CD8-positive, alpha-beta memory T cell (primary cell): ENCODE results near the gene NOL4L. TPM values are rescaled to one million over a fixed set of nuclear protein-coding genes. Genes with fewer than 3 reads are reported as not detected.

ENCODE experiments used
- CTCF ChIA-PET: fragments of 350-600 bp; sonication (Branson Sonifier 250); formaldehyde crosslinking; loops from one replicate; lab custom pipeline; 2021; ENCODE audit warnings: antibody characterized with exemption; lab: Charles Lee
- POLR2A ChIA-PET: fragments of 350-600 bp; sonication (Branson Sonifier 250); formaldehyde crosslinking; loops from one replicate; lab custom pipeline; 2021; ENCODE audit warnings: antibody characterized with exemption; lab: Charles Lee
- DNase-seq, 5 donors: peaks; one replicate each; pipeline versions ENCODE4 v3.0.0 to v3.0.0-alpha.2; 2020 to 2022; ENCODE audit warnings: mixed read lengths in 1 of 5
- H3K27ac ChIP-seq: one replicate; pipeline ENCODE4 v1.7.0; 2013; ENCODE audit warnings: low read depth, mild to moderate bottlenecking, low read length, moderate library complexity
- H3K27me3 ChIP-seq: 2 replicates; pipeline ENCODE4 v1.7.0; 2013; ENCODE audit warnings: low read length, mild to moderate bottlenecking; ENCODE audit not compliant: insufficient read depth, poor library complexity, severe bottlenecking
- H3K36me3 ChIP-seq: 2 replicates; pipeline ENCODE4 v1.7.0; 2013; ENCODE audit warnings: mild to moderate bottlenecking, low read length, moderate library complexity; ENCODE audit not compliant: insufficient read depth
- H3K4me1 ChIP-seq: 2 replicates; pipeline ENCODE4 v1.7.0; 2013; ENCODE audit warnings: mild to moderate bottlenecking, low read length, moderate library complexity; ENCODE audit not compliant: insufficient read depth
- H3K4me3 ChIP-seq: 2 replicates; pipeline ENCODE4 v1.7.0; 2013; ENCODE audit warnings: mild to moderate bottlenecking, low read length
- H3K9me3 ChIP-seq: 2 replicates; pipeline ENCODE4 v1.7.0; 2013; ENCODE audit warnings: mild to moderate bottlenecking, low read length
- H3K27ac Mint-ChIP-seq, 8 donors: one replicate each; pipeline ENCODE4 v1.8.0; 2020 to 2021; ENCODE audit warnings: mixed read lengths in 8 of 8, mild to moderate bottlenecking in 6 of 8, inconsistent platforms in 3 of 8, moderate library complexity in 3 of 8
- H3K27me3 Mint-ChIP-seq, 2 donors: one replicate each; pipeline ENCODE4 v1.8.0; 2020 to 2021; ENCODE audit warnings: mixed read lengths in 2 of 2, mild to moderate bottlenecking in 1 of 2, moderate library complexity in 1 of 2
- H3K36me3 Mint-ChIP-seq, 3 donors: one replicate each; pipeline ENCODE4 v1.8.0; 2020 to 2021; ENCODE audit warnings: mixed read lengths in 3 of 3, inconsistent platforms in 1 of 3, mild to moderate bottlenecking in 1 of 3
- H3K4me1 Mint-ChIP-seq, 3 donors: one replicate each; pipeline ENCODE4 v1.8.0; 2020 to 2021; ENCODE audit warnings: mixed read lengths in 3 of 3, inconsistent platforms in 1 of 3, mild to moderate bottlenecking in 1 of 3
- H3K4me3 Mint-ChIP-seq, 7 donors: one replicate each; pipeline ENCODE4 v1.8.0; 2020 to 2021; ENCODE audit warnings: mixed read lengths in 7 of 7, mild to moderate bottlenecking in 6 of 7, moderate library complexity in 4 of 7, inconsistent platforms in 2 of 7
- H3K9me3 Mint-ChIP-seq, 5 donors: one replicate each; pipeline ENCODE4 v1.8.0; 2020 to 2022; ENCODE audit warnings: mixed read lengths in 5 of 5, mild to moderate bottlenecking in 3 of 5, moderate library complexity in 2 of 5, inconsistent platforms in 1 of 5
- polyA plus RNA-seq: library from polyadenylated mRNA; unstranded; fragments of 300-500 nt; fragmentation: Illumina TruSeq; gene quantifications from one replicate; pipeline ENCODE4 v1.2.3, GENCODE V29; 2021
- total RNA-seq, 2 experiments: library from RNA; stranded (reverse); gene quantifications; one replicate each; pipeline ENCODE4 v1.2.3, GENCODE V29; 2021

The NOL4L gene
- total and polyA plus RNA-seq, 3 experiments from 2014 or later: 15.4 to 19.8 (median 15.8) TPM

- Histone ChIP-seq H3K27ac (no peak overlapping the region), H3K27me3 (no peaks in the 10 kb centered on the region), H3K36me3 (no peaks in the 10 kb centered on the region), H3K4me3 (no peak overlapping the region), H3K9me3 (no peaks in the 10 kb centered on the region), H3K4me1 (no peaks in the 10 kb centered on the region)
- ChIA-PET CTCF (interaction anchor here (0.7 to 0.8 kb wide), 2 partner anchors 19 to 20 kb away, joined by 3 read pairs; no protein-coding TSS in a partner anchor), POLR2A (no interaction called here)
- Mint-ChIP-seq H3K36me3 (peaks cover 0 to 32% (median 0%) of the 10 kb centered on the region in 3 donors), H3K27me3 (peaks cover 0 to 2% of the 10 kb centered on the region in 2 donors), H3K4me1 (peaks cover 0 to 10% (median 5%) of the 10 kb centered on the region in 3 donors), H3K4me3 (no peak overlapping the region), H3K27ac (peak overlapping the region in 2 of 8 donors; percentile 56 to 71), H3K9me3 (no peaks in the 10 kb centered on the region)
- no peak for DNase-seq
Observed at GRCh38 chr20:32465092-32465900, 119.8 kb downstream of the NOL4L start.

- no peaks in the 10 kb centered on the region for H3K36me3 ChIP-seq
- Mint-ChIP-seq H3K27ac (peak overlapping the region in 2 of 8 donors; percentile 3 to 71), H3K4me3 (no peak overlapping the region), H3K36me3 (peaks cover 0 to 34% (median 0%) of the 10 kb centered on the region in 3 donors), H3K4me1 (peaks cover 0 to 10% (median 7%) of the 10 kb centered on the region in 3 donors), H3K27me3 (peaks cover 0 to 2% of the 10 kb centered on the region in 2 donors), H3K9me3 (no peaks in the 10 kb centered on the region)
- H3K27me3 ChIP-seq: no peaks in the 10 kb centered on the region
- DNase-seq: no peak
- no peaks in the 10 kb centered on the region for H3K4me1 ChIP-seq
- no peak overlapping the region for H3K27ac ChIP-seq
- H3K4me3 ChIP-seq: no peak overlapping the region
- ChIA-PET CTCF (no interaction called here), POLR2A (no interaction called here)
- no peaks in the 10 kb centered on the region for H3K9me3 ChIP-seq
Observed at GRCh38 chr20:32464401-32465091, 120.6 kb downstream of the NOL4L start.

- ChIA-PET CTCF (no interaction called here), POLR2A (no interaction called here)
- Mint-ChIP-seq H3K27ac (no peak overlapping the region), H3K27me3 (peaks cover 0 to 2% of the 10 kb centered on the region in 2 donors), H3K9me3 (no peaks in the 10 kb centered on the region), H3K4me1 (peaks cover 0 to 10% (median 4%) of the 10 kb centered on the region in 3 donors), H3K4me3 (no peak overlapping the region), H3K36me3 (peaks cover 0 to 32% (median 0%) of the 10 kb centered on the region in 3 donors)
- DNase-seq: no peak
- Histone ChIP-seq H3K9me3 (no peaks in the 10 kb centered on the region), H3K4me3 (no peak overlapping the region), H3K4me1 (no peaks in the 10 kb centered on the region), H3K27ac (no peak overlapping the region), H3K27me3 (no peaks in the 10 kb centered on the region), H3K36me3 (no peaks in the 10 kb centered on the region)
Observed at GRCh38 chr20:32463642-32464400, 121.3 kb downstream of the NOL4L start.

GRCh38 chr20:32462900-32463641 lies 122.1 kb downstream of the NOL4L start:
- Mint-ChIP-seq H3K27ac (peak overlapping the region in 3 of 8 donors; percentile 56 to 87 (median 61)), H3K9me3 (no peaks in the 10 kb centered on the region), H3K4me3 (no peak overlapping the region), H3K27me3 (peaks cover 0 to 2% of the 10 kb centered on the region in 2 donors), H3K36me3 (peaks cover 0 to 39% (median 0%) of the 10 kb centered on the region in 3 donors), H3K4me1 (peaks cover 0 to 17% (median 8%) of the 10 kb centered on the region in 3 donors)
- CTCF ChIA-PET: no interaction called here
- no peak overlapping the region for H3K27ac ChIP-seq
- H3K4me1 ChIP-seq: no peaks in the 10 kb centered on the region
- POLR2A ChIA-PET: no interaction called here
- DNase-seq: no peak
- no peaks in the 10 kb centered on the region for H3K9me3 ChIP-seq
- H3K27me3 ChIP-seq: no peaks in the 10 kb centered on the region
- H3K4me3 ChIP-seq: no peak overlapping the region
- H3K36me3 ChIP-seq: no peaks in the 10 kb centered on the region

- CTCF ChIA-PET: interaction anchor here (0.6 kb wide), 1 partner anchor 472 kb away, joined by 3 read pairs; no protein-coding TSS in a partner anchor
- Mint-ChIP-seq H3K36me3 (peaks cover 0 to 42% (median 0%) of the 10 kb centered on the region in 3 donors), H3K9me3 (no peaks in the 10 kb centered on the region), H3K27ac (peak overlapping the region in 3 of 8 donors; percentile 21 to 77 (median 32)), H3K4me1 (peaks cover 0 to 17% (median 10%) of the 10 kb centered on the region in 3 donors), H3K4me3 (no peak overlapping the region), H3K27me3 (peaks cover 0 to 2% of the 10 kb centered on the region in 2 donors)
- Histone ChIP-seq H3K4me3 (no peak overlapping the region), H3K4me1 (no peaks in the 10 kb centered on the region), H3K27me3 (no peaks in the 10 kb centered on the region), H3K36me3 (no peaks in the 10 kb centered on the region), H3K9me3 (no peaks in the 10 kb centered on the region), H3K27ac (no peak overlapping the region)
- POLR2A ChIA-PET: no interaction called here
- DNase-seq: no peak
Observed at GRCh38 chr20:32461836-32462600, 123.1 kb downstream of the NOL4L start.

GRCh38 chr20:32460683-32461320 lies 124.3 kb downstream of the NOL4L start:
- Histone ChIP-seq H3K36me3 (no peaks in the 10 kb centered on the region), H3K9me3 (no peaks in the 10 kb centered on the region), H3K4me3 (no peak overlapping the region), H3K27ac (no peak overlapping the region), H3K27me3 (no peaks in the 10 kb centered on the region), H3K4me1 (no peaks in the 10 kb centered on the region)
- Mint-ChIP-seq H3K4me1 (peaks cover 0 to 17% (median 10%) of the 10 kb centered on the region in 3 donors), H3K27me3 (peaks cover 0 to 2% of the 10 kb centered on the region in 2 donors), H3K4me3 (no peak overlapping the region), H3K9me3 (no peaks in the 10 kb centered on the region), H3K36me3 (peaks cover 0 to 46% (median 0%) of the 10 kb centered on the region in 3 donors), H3K27ac (peak overlapping the region in 1 of 8 donors; percentile 64)
- ChIA-PET POLR2A (no interaction called here), CTCF (no interaction called here)
- DNase-seq: no peak
